Activated CD4-positive, alpha-beta T cell treated with anti-CD3 and anti-CD28 coated beads for 24 hours (primary cell): ENCODE results near the gene ZBTB47.

Source experiments
- DNase-seq, 2 donors: peaks; one replicate each; pipeline ENCODE4 v3.0.0-alpha.2; 2020; ENCODE audit warnings: low read depth in 2 of 2

ZBTB47 gene

GRCh38 chr3:42712688-42713372, 59.3 kb downstream of the ZBTB47 start:
- no peak for DNase-seq

- no peak for DNase-seq
Measured at GRCh38 chr3:42713747-42714146, 60.2 kb downstream of the ZBTB47 start.

DNA sequence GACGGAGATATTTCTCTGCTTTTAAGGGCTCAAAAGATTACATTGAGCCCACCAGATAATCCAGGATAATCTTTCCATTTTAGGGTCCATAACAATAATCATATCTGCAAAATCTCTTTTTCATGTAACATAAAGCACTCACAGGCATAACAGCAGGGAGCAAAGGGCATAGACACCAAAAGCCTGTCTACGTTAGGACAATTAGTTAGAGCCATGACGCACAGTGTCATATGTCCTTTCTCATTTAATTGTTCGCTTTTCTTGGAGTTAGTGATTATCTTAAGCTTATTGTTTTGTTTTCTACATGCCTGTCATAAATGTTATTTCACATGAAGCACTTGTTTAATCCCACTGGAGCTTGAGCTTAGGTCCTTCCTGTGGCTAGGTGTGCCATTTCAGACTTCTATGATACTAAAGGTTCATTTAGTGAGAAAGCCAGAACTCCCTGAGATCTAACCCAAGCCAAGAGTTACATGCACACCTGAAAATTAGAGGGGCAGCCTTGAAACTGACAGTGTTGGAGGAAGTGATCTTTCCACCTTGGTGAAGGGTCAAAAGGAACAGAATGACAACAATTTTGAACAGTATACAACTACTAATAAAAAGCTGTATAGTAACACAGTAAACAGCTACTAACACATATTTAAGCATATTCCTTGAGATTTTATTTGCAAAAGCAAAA, 60.8 kb downstream of the ZBTB47 start:
- no peak for DNase-seq
